IMR-90 (cell line): ENCODE results near the gene ANKRD11. TPM values are rescaled to one million over a fixed set of nuclear protein-coding genes. Genes with fewer than 3 reads are reported as not detected.

Source experiments
- ATAC-seq: fragments of 200-7000 bp; cut with Tn5 transposase; 2 replicates; pipeline ENCODE4 v1.9.1; 2020; ENCODE audit warnings: low read depth, mild to moderate bottlenecking, moderate library complexity
- BruUV-seq: library from RNA; stranded (reverse); fragments of 400-500 nt; replicated peaks from 2 replicates; lab custom pipeline; 2021; lab: Mats Ljungman, UMichigan
- CTCF ChIA-PET: fragments of 300-600 bp; formaldehyde crosslinking; extraction: SDS; loops from one replicate; lab custom pipeline; 2021; ENCODE audit warnings: antibody characterized with exemption; lab: Yijun Ruan, JAX
- POLR2A ChIA-PET: fragments of 300-600 bp; sonication (Branson Sonifier 250); formaldehyde crosslinking; loops from one replicate; lab custom pipeline; 2022; ENCODE audit warnings: antibody characterized with exemption; ENCODE audit not compliant: unreplicated experiment; lab: Charles Lee
- DNase-seq: peaks from one replicate; pipeline ENCODE4 v3.0.0; 2013
- H2AFZ ChIP-seq: replicated peaks from 2 replicates; pipeline ENCODE3; 2013; ENCODE audit warnings: low read length, mild to moderate bottlenecking; ENCODE audit not compliant: poor library complexity
- H2AK5ac ChIP-seq: 2 replicates; pipeline ENCODE4 v1.6.1; 2013; ENCODE audit warnings: low read depth, low read length, inconsistent platforms
- H2AK9ac ChIP-seq: replicated peaks from 2 replicates; pipeline ENCODE3; 2013; ENCODE audit warnings: mild to moderate bottlenecking, low read depth, low read length, moderate library complexity; ENCODE audit not compliant: poor library complexity
- H2BK120ac ChIP-seq: 2 replicates; pipeline ENCODE4 v1.6.1; 2013; ENCODE audit warnings: low read depth, low read length, inconsistent platforms
- H2BK15ac ChIP-seq: 3 replicates; pipeline ENCODE4 v1.6.1; 2013; ENCODE audit warnings: low read depth, low read length, inconsistent platforms
- H2BK20ac ChIP-seq: 2 replicates; pipeline ENCODE4 v1.6.1; 2013; ENCODE audit warnings: low read depth, mild to moderate bottlenecking, inconsistent platforms, low read length, moderate library complexity
- H2BK5ac ChIP-seq: 2 replicates; pipeline ENCODE4 v1.6.1; 2013; ENCODE audit warnings: mild to moderate bottlenecking, low read depth, low read length, inconsistent platforms; ENCODE audit not compliant: poor library complexity, severe bottlenecking
- H3K14ac ChIP-seq: replicated peaks from 2 replicates; pipeline ENCODE4 v1.6.1; 2013; ENCODE audit warnings: low read depth, low read length, inconsistent platforms
- H3K18ac ChIP-seq: 2 replicates; pipeline ENCODE4 v1.6.1; 2013; ENCODE audit warnings: low read depth, low read length, control low read depth
- H3K23ac ChIP-seq: 2 replicates; pipeline ENCODE4 v1.6.1; 2013; ENCODE audit warnings: low read depth, low read length, inconsistent platforms
- H3K27ac ChIP-seq: 2 replicates; pipeline ENCODE4 v1.5.1; 2013; ENCODE audit warnings: mild to moderate bottlenecking, control low read depth, low read length; ENCODE audit not compliant: insufficient read depth
- H3K27me3 ChIP-seq: 2 replicates; pipeline ENCODE4 v1.6.1; 2013; ENCODE audit warnings: low read length; ENCODE audit not compliant: control insufficient read depth, insufficient read depth
- H3K36me3 ChIP-seq: 2 replicates; pipeline ENCODE4 v1.6.1; 2013; ENCODE audit warnings: low read length, mixed read lengths; ENCODE audit not compliant: control insufficient read depth, insufficient read depth
- H3K4ac ChIP-seq: 2 replicates; pipeline ENCODE4 v1.6.1; 2013; ENCODE audit warnings: low read depth, low read length, inconsistent platforms
- H3K4me1 ChIP-seq: 2 replicates; pipeline ENCODE4 v1.6.1; 2013; ENCODE audit warnings: low read length, mixed read lengths; ENCODE audit not compliant: control insufficient read depth, insufficient read depth
- H3K4me2 ChIP-seq: 2 replicates; pipeline ENCODE4 v1.6.1; 2013; ENCODE audit warnings: low read depth, mild to moderate bottlenecking, control low read depth, low read length, moderate library complexity
- H3K4me3 ChIP-seq: 2 replicates; pipeline ENCODE4 v1.5.1; 2013; ENCODE audit warnings: low read depth, mild to moderate bottlenecking, control low read depth, low read length, moderate library complexity; ENCODE audit not compliant: insufficient read depth
- H3K56ac ChIP-seq: 2 replicates; pipeline ENCODE4 v1.6.1; 2013; ENCODE audit warnings: low read length, inconsistent platforms; ENCODE audit not compliant: insufficient read depth; ENCODE audit errors: extremely low read depth
- H3K79me1 ChIP-seq, 2 experiments: 2 replicates each; pipeline ENCODE4 v1.6.1; 2013; ENCODE audit warnings: low read length in 2 of 2, inconsistent platforms in 1 of 2, low read depth in 1 of 2
- H3K9ac ChIP-seq: 2 replicates; pipeline ENCODE4 v1.6.1; 2013; ENCODE audit warnings: low read depth, low read length, control low read depth
- H3K9me1 ChIP-seq: 2 replicates; pipeline ENCODE4 v1.6.1; 2013; ENCODE audit warnings: low read length, inconsistent platforms; ENCODE audit not compliant: insufficient read depth
- H3K9me3 ChIP-seq: 2 replicates; pipeline ENCODE4 v1.6.1; 2013; ENCODE audit warnings: low read length; ENCODE audit not compliant: control insufficient read depth, insufficient read depth
- H4K20me1 ChIP-seq: 2 replicates; pipeline ENCODE4 v1.6.1; 2013; ENCODE audit warnings: low read length, inconsistent platforms; ENCODE audit not compliant: insufficient read depth
- H4K5ac ChIP-seq: 2 replicates; pipeline ENCODE4 v1.6.1; 2013; ENCODE audit warnings: mild to moderate bottlenecking, low read depth, low read length, control low read depth
- H4K8ac ChIP-seq, 2 experiments: 2 replicates each; pipeline ENCODE4 v1.6.1; 2013; ENCODE audit warnings: low read depth in 2 of 2, low read length in 2 of 2, control low read depth in 1 of 2, inconsistent platforms in 1 of 2
- H4K91ac ChIP-seq: 2 replicates; pipeline ENCODE4 v1.6.1; 2013; ENCODE audit warnings: low read depth, low read length, inconsistent platforms; ENCODE audit not compliant: insufficient read depth
- BHLHE40 ChIP-seq: fragments of 150-350 bp; IDR thresholded peaks from 2 replicates; pipeline ENCODE4 v1.6.1; 2016; ENCODE audit warnings: mild to moderate bottlenecking, low read depth, low read length
- CEBPB ChIP-seq: IDR thresholded peaks from 2 replicates; pipeline ENCODE4 v1.6.1; 2012; ENCODE audit warnings: low read depth, low read length, improper control_type of control experiment
- CHD1 ChIP-seq: IDR thresholded peaks from 2 replicates; pipeline ENCODE4 v1.6.1; 2012; ENCODE audit warnings: low read depth, low read length, improper control_type of control experiment
- CTCF ChIP-seq: conservative IDR thresholded peaks from 2 replicates; pipeline ENCODE4 v1.5.1; 2012; ENCODE audit warnings: mild to moderate bottlenecking, low read depth, low read length, improper control_type of control experiment
- ELK1 ChIP-seq: fragments of 150-350 bp; IDR thresholded peaks from 2 replicates; pipeline ENCODE4 v1.6.1; 2016; ENCODE audit warnings: low read depth, mild to moderate bottlenecking, low read length, moderate library complexity, borderline replicate concordance
- FOS ChIP-seq: fragments of 150-350 bp; IDR thresholded peaks from 2 replicates; pipeline ENCODE4 v1.6.1; 2016; ENCODE audit warnings: low read depth, low read length
- MAZ ChIP-seq: IDR thresholded peaks from 2 replicates; pipeline ENCODE4 v1.6.1; 2012; ENCODE audit warnings: low read depth, mild to moderate bottlenecking, low read length, improper control_type of control experiment, moderate library complexity, borderline replicate concordance
- MXI1 ChIP-seq: IDR thresholded peaks from 2 replicates; pipeline ENCODE4 v1.6.1; 2012; ENCODE audit warnings: low read depth, mild to moderate bottlenecking, low read length, moderate library complexity, borderline replicate concordance
- NFE2L2 ChIP-seq: fragments of 150-350 bp; IDR thresholded peaks from 2 replicates; pipeline ENCODE4 v1.6.1; 2016; ENCODE audit warnings: low read depth, mild to moderate bottlenecking, low read length
- RAD21 ChIP-seq: IDR thresholded peaks from 2 replicates; pipeline ENCODE4 v1.6.1; 2012; ENCODE audit warnings: low read length, improper control_type of control experiment
- RCOR1 ChIP-seq: IDR thresholded peaks from 2 replicates; pipeline ENCODE4 v1.6.1; 2012; ENCODE audit warnings: mild to moderate bottlenecking, low read length, improper control_type of control experiment; ENCODE audit not compliant: insufficient replicate concordance
- RFX5 ChIP-seq: IDR thresholded peaks from 2 replicates; pipeline ENCODE4 v1.8.0; 2012; ENCODE audit warnings: low read depth, mild to moderate bottlenecking, low read length, moderate library complexity
- SMC3 ChIP-seq: fragments of 150-350 bp; IDR thresholded peaks from 2 replicates; pipeline ENCODE4 v1.6.1; 2016; ENCODE audit warnings: low read depth, mild to moderate bottlenecking, antibody characterized with exemption, low read length, moderate library complexity
- WGBS, 2 experiments: methylation state at CpG; one replicate each; pipeline versions ENCODE4 v1.1.5 to v1.1.7; 2013; ENCODE audit warnings: missing lambda C conversion rate in 2 of 2; ENCODE audit not compliant: insufficient read length in 1 of 2; ENCODE audit errors: extremely low coverage in 2 of 2; 5-methylcytosine and 5-hydroxymethylcytosine counted together
- dilution Hi-C: fragments of 300-500 bp; cut with HindIII; formaldehyde crosslinking; loops from one replicate; pipeline ENCODE4 v1.14.3; 2018; ENCODE audit warnings: low sequenced_read_pairs; ENCODE audit not compliant: unreplicated experiment
- in situ Hi-C: fragments of 300-500 bp; cut with MboI; formaldehyde crosslinking; loops from 3 replicates; pipeline ENCODE4 v1.14.3; 2019; ENCODE audit warnings: low sequenced_read_pairs, inconsistent platforms, mixed read lengths
- intact Hi-C: fragments of 100-400 bp; cut with micrococcal nuclease; formaldehyde crosslinking; loops from 2 replicates; pipeline ENCODE4 v1.10.0; 2022
- polyA plus RNA-seq, 3 experiments: library from polyadenylated mRNA; depleted of rRNA; stranded (reverse); fragments of >200 nt; gene quantifications; 2 replicates each; pipeline ENCODE4 v1.2.3, GENCODE V29; 2012; ENCODE audit warnings: low replicate concordance in 1 of 3
- total RNA-seq: library from RNA; depleted of rRNA; stranded (reverse); fragments of >200 nt; gene quantifications from 2 replicates; pipeline ENCODE4 v1.2.3, GENCODE V29; 2012

The ANKRD11 gene
- total and polyA plus RNA-seq, 2 of the 4 experiments (the other 2 are of a cell fraction): 46.8 to 71.9 TPM

GRCh38 chr16:89376812-89377452 is 113.4 kb downstream of the ANKRD11 start (continued):
- TF ChIP-seq FOS (no peak), MXI1 (no peak), NFE2L2 (no peak), SMC3 (no peak), CEBPB (no peak), MAZ (no peak)

GRCh38 chr16:89375686-89376085 is 114.7 kb downstream of the ANKRD11 start:
- H3K4me3 ChIP-seq: no peak overlapping the region
- no peak overlapping the region for H2BK5ac ChIP-seq
- H3K14ac ChIP-seq: no peak overlapping the region
- H3K27ac ChIP-seq: no peak overlapping the region
- H3K18ac ChIP-seq: no peak overlapping the region
- H3K9me1 ChIP-seq: peaks cover 42% of the 10 kb centered on the region
- no peak overlapping the region for H2BK15ac ChIP-seq
- no peak overlapping the region for H4K8ac ChIP-seq
- H3K9ac ChIP-seq: no peak overlapping the region
- no peak overlapping the region for H3K4me2 ChIP-seq
- no peak overlapping the region for H2AFZ ChIP-seq
- no peak overlapping the region for H2BK120ac ChIP-seq
- ATAC-seq (no peak), DNase-seq (no peak)
- H3K56ac ChIP-seq: no peak overlapping the region
- dilution Hi-C loops (no loop called here), intact Hi-C loops (no loop called here), in situ Hi-C loops (no loop called here)
- H4K91ac ChIP-seq: no peak overlapping the region
- no peak overlapping the region for H4K5ac ChIP-seq
- peaks cover 3 to 94% of the 10 kb centered on the region in 2 experiments; a peak in 2 of 4 replicates for H3K79me1 ChIP-seq
- H3K27me3 ChIP-seq: no peaks in the 10 kb centered on the region
- WGBS, 2 experiments: 96% methylated on average over 5 of the region's 10 CpGs; no CpG with 5 or more reads in 1 of the 2 experiments
- H2AK5ac ChIP-seq: no peak overlapping the region
- H2AK9ac ChIP-seq: no peak overlapping the region
- POLR2A ChIA-PET: no interaction called here
- peaks cover 16% of the 10 kb centered on the region for H3K4me1 ChIP-seq
- H3K36me3 ChIP-seq: peaks cover 10% of the 10 kb centered on the region; the same call in 1 of the 2 replicates
- CTCF ChIA-PET: no interaction called here
- no peak overlapping the region for H2BK20ac ChIP-seq
- H3K23ac ChIP-seq: no peak overlapping the region
- H4K20me1 ChIP-seq: peaks cover 100% of the 10 kb centered on the region
- H3K9me3 ChIP-seq: no peaks in the 10 kb centered on the region
- H3K4ac ChIP-seq: no peak overlapping the region
- BruUV-seq: no TSS peak
- no peak for TF ChIP-seq RAD21
- no peak for TF ChIP-seq CTCF
- TF ChIP-seq NFE2L2: no peak
- TF ChIP-seq ELK1: no peak
- no peak for TF ChIP-seq SMC3
- no peak for TF ChIP-seq RCOR1
- TF ChIP-seq MXI1: no peak
- TF ChIP-seq RFX5: no peak
- TF ChIP-seq BHLHE40: no peak
- TF ChIP-seq CHD1: no peak
